Activated T-helper 2 cell treated with anti-CD3 and anti-CD28 coated beads, Interferon-gamma antibody, Interleukin-2, Interleukin-4, amounts not matched to agents 10 μg/mL and 5 μg/mL and 100 μg/mL, durations not matched to agents 14 hours and 24 hours and 36 hours (primary cell): ENCODE measurements around the gene R3HDM1. TPM values are rescaled to one million over a fixed set of nuclear protein-coding genes. Genes with fewer than 3 reads are reported as not detected.
"Not testable (repeated sequence)": the region's sequence is repeated elsewhere in the genome, so short reads cannot be mapped to it uniquely, and the experiment has no call there.

Source experiments
- DNase-seq: peaks from one replicate; pipeline ENCODE4 v3.0.0; 2021; ENCODE audit warnings: low spot score
- H3K27ac Mint-ChIP-seq: one replicate; pipeline ENCODE4 v1.8.0; 2021; ENCODE audit warnings: mixed read lengths
- H3K27me3 Mint-ChIP-seq: one replicate; pipeline ENCODE4 v1.8.0; 2021; ENCODE audit warnings: low read depth, mixed read lengths
- H3K36me3 Mint-ChIP-seq: one replicate; pipeline ENCODE4 v1.8.0; 2021; ENCODE audit warnings: low read depth, mixed read lengths
- H3K4me1 Mint-ChIP-seq: one replicate; pipeline ENCODE4 v1.8.0; 2021; ENCODE audit warnings: low read depth, mixed read lengths
- H3K4me3 Mint-ChIP-seq: one replicate; pipeline ENCODE4 v1.8.0; 2021; ENCODE audit warnings: low read depth, mild to moderate bottlenecking, moderate library complexity, mixed read lengths
- H3K9me3 Mint-ChIP-seq: one replicate; pipeline ENCODE4 v1.8.0; 2021; ENCODE audit warnings: mixed read lengths
- intact Hi-C: fragments of 100-400 bp; cut with micrococcal nuclease; formaldehyde crosslinking; loops from one replicate; pipeline ENCODE4 v1.15.1; 2023
- total RNA-seq: library from RNA; stranded (reverse); gene quantifications from 2 replicates; pipeline ENCODE4 v1.2.3, GENCODE V29; 2022

Gene R3HDM1
- total RNA-seq, 1 donor from 2014 or later, result 47.8 TPM

DNA sequence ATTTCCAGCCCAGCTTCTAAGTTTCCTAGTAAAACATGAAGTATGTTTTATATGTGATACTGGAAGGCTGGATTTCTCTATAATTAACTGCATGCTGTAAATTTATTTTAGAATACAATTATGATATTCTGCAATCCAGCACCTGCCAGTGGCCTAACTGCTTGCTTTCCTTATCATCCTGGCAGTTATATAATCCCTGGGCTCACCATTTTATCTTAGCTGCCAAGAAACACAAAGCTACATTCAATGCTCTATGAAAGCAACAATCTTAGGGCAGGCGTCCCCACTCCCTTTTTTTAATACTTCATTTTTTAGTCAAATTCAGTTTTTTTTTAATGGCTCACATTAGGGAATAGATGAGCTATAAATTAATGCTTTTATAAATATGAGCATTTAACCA, 172.0 kb downstream of the R3HDM1 start:
- Mint-ChIP-seq H3K4me3 (no peak overlapping the region), H3K27ac (no peak overlapping the region), H3K27me3 (no peaks in the 10 kb centered on the region), H3K9me3 (no peaks in the 10 kb centered on the region), H3K36me3 (no peaks in the 10 kb centered on the region), H3K4me1 (peaks cover 2% of the 10 kb centered on the region)
- intact Hi-C loops, result no loop called here
- no peak for DNase-seq

DNA sequence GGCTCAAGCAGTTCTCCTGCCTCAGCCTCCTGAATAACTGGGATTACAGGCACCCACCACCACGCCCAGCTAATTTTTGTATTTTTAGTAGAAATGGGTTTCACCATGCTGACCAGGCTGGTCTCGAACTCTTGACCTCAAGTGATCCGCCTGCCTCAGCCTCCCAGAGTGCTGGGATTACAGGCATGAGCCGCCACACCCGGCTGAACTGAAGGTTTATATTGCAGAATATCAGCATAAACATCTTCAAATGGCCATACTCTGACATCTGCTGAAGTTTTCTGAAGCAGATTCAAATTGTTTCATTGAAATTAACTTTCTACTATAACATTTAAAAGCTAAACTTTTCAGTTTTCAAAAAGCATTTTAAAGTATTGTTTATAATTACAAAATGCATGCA, 172.8 kb downstream of the R3HDM1 start:
- DNase-seq, H3K9me3 Mint-ChIP-seq, H3K4me1 Mint-ChIP-seq, H3K27me3 Mint-ChIP-seq, H3K36me3 Mint-ChIP-seq, H3K27ac Mint-ChIP-seq, intact Hi-C loops, H3K4me3 Mint-ChIP-seq: not testable (repeated sequence)

DNA sequence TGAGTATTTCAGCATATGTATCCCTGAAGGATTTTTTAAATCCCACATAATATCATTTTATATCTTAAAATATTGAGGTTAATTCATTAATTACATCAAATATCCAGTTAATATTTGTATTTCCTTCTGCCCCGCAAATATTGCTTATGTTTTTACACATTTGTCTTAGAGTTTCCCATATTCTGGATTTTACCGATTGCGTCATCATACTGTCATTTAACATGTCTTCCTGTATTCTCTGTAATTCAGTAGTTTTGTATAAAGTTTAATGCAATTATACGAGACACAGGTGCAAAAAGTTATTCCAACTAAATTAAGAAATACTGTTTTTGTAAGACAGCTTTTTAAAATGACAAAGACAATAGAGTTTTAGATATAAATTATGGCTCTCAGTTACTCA, 176.9 kb downstream of the R3HDM1 start:
- H3K27me3 Mint-ChIP-seq, result no peaks in the 10 kb centered on the region
- DNase-seq, result no peak
- H3K27ac Mint-ChIP-seq, result no peak overlapping the region
- peaks cover 3% of the 10 kb centered on the region for H3K4me1 Mint-ChIP-seq
- no peak overlapping the region for H3K4me3 Mint-ChIP-seq
- peaks cover 11% of the 10 kb centered on the region for H3K36me3 Mint-ChIP-seq
- intact Hi-C loops, result no loop called here
- no peaks in the 10 kb centered on the region for H3K9me3 Mint-ChIP-seq

DNA sequence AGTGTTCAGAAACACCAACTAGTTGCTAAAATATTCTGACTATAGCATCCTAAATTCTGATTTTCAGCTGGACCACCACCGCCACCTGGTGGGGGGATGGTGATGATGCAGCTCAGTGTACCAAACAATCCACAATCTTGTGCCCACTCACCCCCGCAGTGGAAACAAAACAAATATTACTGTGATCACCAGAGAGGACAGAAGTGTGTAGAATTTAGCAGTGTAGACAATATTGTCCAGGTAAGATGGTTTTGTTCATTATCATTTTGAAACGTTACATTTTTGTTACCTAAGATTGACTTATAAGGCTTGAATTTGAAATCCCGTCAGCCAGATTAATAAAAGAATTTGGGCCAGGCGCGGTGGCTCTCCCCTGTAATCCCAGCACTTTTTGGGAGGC, 178.7 kb downstream of the R3HDM1 start:
- H3K36me3 Mint-ChIP-seq, result peaks cover 11% of the 10 kb centered on the region
- intact Hi-C loops, result loop anchor here (1.0 to 10.0 kb wide), 3 partner anchors 175 to 706 kb away; partner anchors contain the start of genes R3HDM1 and ZRANB3
- peak; percentile 46 for DNase-seq
- H3K27ac Mint-ChIP-seq, result no peak overlapping the region
- H3K9me3 Mint-ChIP-seq, result no peaks in the 10 kb centered on the region
- no peaks in the 10 kb centered on the region for H3K27me3 Mint-ChIP-seq
- no peak overlapping the region for H3K4me3 Mint-ChIP-seq
- peaks cover 3% of the 10 kb centered on the region for H3K4me1 Mint-ChIP-seq

DNA sequence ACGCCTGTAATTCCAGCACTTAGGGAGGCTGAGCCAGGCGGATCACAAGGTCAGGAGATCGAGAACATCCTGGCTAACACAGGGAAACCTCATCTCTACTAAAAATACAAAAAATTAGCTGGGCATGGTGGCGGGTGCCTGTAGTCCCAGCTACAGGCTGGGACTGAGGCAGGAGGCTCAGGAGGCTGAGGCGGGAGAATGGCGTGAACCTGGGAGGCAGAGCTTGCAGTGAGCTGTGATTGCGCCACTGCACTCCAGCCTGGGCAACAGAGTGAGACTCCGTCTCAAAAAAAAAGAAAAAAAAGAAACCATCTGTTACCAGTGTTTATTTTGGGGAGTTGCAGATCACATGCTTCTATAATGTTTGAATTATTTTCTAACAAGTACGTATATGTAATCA, 183.8 kb downstream of the R3HDM1 start:
- not testable (repeated sequence) for DNase-seq, H3K4me3 Mint-ChIP-seq, H3K27me3 Mint-ChIP-seq, H3K27ac Mint-ChIP-seq, H3K9me3 Mint-ChIP-seq, H3K4me1 Mint-ChIP-seq
- peaks cover 16% of the 10 kb centered on the region for H3K36me3 Mint-ChIP-seq
- intact Hi-C loops, result loop anchor here (10.0 kb wide), 1 partner anchor 180 kb away; the partner anchor contains the start of genes R3HDM1 and ZRANB3

DNA sequence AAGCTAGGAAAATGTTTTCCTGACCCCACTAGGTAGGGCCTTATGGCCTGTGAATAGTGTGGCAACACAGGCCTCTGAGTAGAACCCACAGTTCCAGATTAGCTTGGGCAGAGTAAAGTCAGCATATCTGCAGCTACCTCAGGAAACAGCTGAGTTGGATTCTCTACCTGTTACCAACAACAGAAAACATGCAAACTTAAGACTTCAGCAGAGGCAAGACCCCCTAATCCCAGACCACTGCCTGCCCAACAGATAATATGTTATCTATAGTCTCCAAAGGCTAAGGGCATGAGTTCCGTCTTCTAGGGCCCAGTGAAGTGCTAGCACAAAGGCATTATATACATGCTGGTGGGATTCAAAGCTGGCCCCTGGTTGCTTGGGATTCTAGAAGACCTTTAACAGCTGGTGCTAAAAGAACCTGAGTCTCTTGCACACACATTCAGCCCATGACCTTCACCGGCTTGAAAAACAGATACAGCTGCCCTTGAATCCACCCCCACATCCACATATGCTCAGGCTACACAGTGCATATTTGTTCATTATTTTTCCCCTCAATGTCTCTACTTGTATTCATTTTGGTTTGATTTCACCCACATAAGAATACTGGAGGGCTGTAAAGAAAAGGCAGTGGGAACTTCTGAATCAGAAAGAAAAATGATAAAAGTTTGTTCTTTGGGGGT, 196.9 kb downstream of the R3HDM1 start:
- Mint-ChIP-seq H3K4me1 (peaks cover 2% of the 10 kb centered on the region), H3K27me3 (no peaks in the 10 kb centered on the region), H3K9me3 (no peaks in the 10 kb centered on the region), H3K36me3 (peaks cover 20% of the 10 kb centered on the region), H3K4me3 (no peak overlapping the region), H3K27ac (no peak overlapping the region)
- no peak for DNase-seq
- intact Hi-C loops, result no loop called here

DNA sequence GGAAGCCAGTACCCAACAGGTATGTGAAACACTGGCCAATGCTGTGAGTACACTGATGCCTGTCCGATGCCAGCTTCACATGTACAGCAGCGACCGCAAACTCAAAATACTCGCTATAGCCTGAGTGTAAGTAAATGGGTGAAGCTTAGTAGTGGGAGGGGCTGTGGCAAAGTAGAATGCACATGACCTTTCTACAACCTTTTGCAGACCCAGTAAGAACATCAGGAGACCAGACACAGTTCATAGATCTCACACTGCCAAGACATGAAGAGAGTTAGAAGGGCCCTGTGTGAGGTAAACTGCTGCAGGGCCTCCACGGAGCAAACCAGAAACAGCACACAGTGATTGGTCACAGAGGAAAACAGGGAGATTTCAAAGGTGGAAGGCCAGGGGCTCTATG, 201.3 kb downstream of the R3HDM1 start:
- no peak overlapping the region for H3K4me3 Mint-ChIP-seq
- no peaks in the 10 kb centered on the region for H3K27me3 Mint-ChIP-seq
- no peak overlapping the region for H3K27ac Mint-ChIP-seq
- H3K36me3 Mint-ChIP-seq, result no peaks in the 10 kb centered on the region
- intact Hi-C loops, result no loop called here
- H3K9me3 Mint-ChIP-seq, result no peaks in the 10 kb centered on the region
- DNase-seq, result no peak
- H3K4me1 Mint-ChIP-seq, result peaks cover 4% of the 10 kb centered on the region

DNA sequence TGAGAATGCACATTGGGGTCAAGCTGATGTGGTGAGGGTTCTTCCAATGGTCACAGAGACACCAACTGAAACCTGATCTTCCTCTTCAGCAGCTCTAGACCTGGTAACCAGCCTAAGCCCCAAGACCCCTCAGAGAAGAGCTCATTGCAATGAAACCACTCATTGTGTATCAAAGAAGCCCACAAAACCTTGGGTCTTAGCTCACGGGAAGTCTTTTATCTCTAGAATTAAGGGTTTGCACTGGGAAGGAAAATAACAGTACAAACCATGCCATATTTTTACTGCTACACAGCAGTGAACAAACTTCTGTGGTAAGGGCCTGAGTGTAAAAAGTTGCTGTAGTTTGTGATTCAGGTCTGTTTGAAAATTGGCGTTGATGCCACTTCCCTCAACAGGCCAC, 201.8 kb downstream of the R3HDM1 start:
- peaks cover 4% of the 10 kb centered on the region for H3K4me1 Mint-ChIP-seq
- no peak overlapping the region for H3K4me3 Mint-ChIP-seq
- no peaks in the 10 kb centered on the region for H3K27me3 Mint-ChIP-seq
- H3K27ac Mint-ChIP-seq, result no peak overlapping the region
- no peaks in the 10 kb centered on the region for H3K36me3 Mint-ChIP-seq
- intact Hi-C loops, result no loop called here
- no peaks in the 10 kb centered on the region for H3K9me3 Mint-ChIP-seq
- DNase-seq, result no peak

DNA sequence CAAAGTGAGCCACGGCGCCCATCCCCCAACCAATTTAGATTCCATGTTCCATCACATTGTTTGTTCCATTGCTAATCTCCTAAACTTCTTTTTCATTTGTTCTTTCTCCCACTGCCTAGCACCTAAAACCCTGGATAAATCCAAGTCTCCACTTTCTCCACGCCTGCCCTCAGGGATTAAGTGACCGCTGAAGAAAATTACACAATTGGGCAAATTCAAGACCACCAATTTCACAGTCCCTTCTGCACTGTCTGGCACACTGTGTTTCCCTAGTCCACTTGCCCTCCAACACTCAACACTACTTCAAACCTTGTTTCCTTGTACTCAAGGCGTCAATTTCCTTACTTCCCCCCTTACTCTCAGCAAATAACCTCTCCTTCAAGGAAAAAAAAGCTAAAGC, 205.3 kb downstream of the R3HDM1 start:
- Mint-ChIP-seq H3K36me3 (no peaks in the 10 kb centered on the region), H3K4me3 (no peak overlapping the region), H3K27me3 (no peaks in the 10 kb centered on the region), H3K27ac (no peak overlapping the region), H3K4me1 (peaks cover 5% of the 10 kb centered on the region), H3K9me3 (peaks cover 4% of the 10 kb centered on the region)
- DNase-seq, result no peak
- intact Hi-C loops, result no loop called here

DNA sequence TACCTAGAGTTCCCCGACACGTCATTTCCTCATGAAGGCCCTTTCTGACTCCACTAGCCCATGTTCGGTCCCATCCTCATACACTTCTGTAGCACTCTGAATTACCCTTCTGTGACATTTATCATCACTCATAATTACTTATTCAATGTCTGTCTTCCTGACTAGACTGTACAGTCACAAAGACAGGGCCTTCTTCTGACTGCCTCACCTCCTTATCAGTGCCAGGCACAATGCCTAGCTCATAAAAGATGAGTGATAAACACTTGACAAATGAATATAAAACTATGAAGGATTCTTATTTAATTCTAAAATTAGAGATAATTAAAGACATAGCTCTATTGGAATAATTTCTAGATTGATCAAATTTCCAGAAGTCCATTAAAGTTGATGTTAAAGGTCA, 208.9 kb downstream of the R3HDM1 start:
- H3K4me1 Mint-ChIP-seq, result peaks cover 22% of the 10 kb centered on the region
- DNase-seq, result no peak
- no peak overlapping the region for H3K4me3 Mint-ChIP-seq
- intact Hi-C loops, result loop anchor here (2.0 to 5.0 kb wide), 6 partner anchors 57 to 1623 kb away; partner anchors contain the start of genes CXCR4, MCM6 and RAB3GAP1
- peaks cover 4% of the 10 kb centered on the region for H3K9me3 Mint-ChIP-seq
- no peaks in the 10 kb centered on the region for H3K27me3 Mint-ChIP-seq
- peaks cover 21% of the 10 kb centered on the region for H3K36me3 Mint-ChIP-seq
- H3K27ac Mint-ChIP-seq, result no peak overlapping the region

DNA sequence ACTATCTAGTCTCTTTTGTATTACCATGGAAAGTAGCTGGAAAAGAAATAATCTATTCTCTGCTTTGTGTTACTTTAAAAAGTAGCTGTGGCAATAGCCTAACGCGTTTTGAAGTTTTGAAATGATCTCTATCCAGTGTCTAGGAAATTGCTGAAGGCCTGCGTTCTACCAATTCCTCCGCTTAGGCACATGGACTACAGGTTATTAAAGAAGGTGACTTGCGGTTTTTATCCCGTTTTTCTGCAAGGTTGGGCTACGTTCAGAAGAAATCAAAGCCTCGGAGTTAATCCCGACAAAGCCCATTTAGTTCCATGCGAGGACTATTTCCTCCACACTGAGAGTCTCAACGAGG, 209.7 kb downstream of the R3HDM1 start:
- peaks cover 28% of the 10 kb centered on the region for H3K4me1 Mint-ChIP-seq
- DNase-seq, result no peak
- intact Hi-C loops, result loop anchor here (1.0 to 5.0 kb wide), 8 partner anchors 56 to 1624 kb away; partner anchors contain the start of genes CCNT2, CXCR4, MCM6 and RAB3GAP1
- H3K9me3 Mint-ChIP-seq, result peaks cover 4% of the 10 kb centered on the region
- H3K27me3 Mint-ChIP-seq, result no peaks in the 10 kb centered on the region
- no peak overlapping the region for H3K27ac Mint-ChIP-seq
- H3K4me3 Mint-ChIP-seq, result peak overlapping the region; percentile 98
- H3K36me3 Mint-ChIP-seq, result peaks cover 28% of the 10 kb centered on the region

DNA sequence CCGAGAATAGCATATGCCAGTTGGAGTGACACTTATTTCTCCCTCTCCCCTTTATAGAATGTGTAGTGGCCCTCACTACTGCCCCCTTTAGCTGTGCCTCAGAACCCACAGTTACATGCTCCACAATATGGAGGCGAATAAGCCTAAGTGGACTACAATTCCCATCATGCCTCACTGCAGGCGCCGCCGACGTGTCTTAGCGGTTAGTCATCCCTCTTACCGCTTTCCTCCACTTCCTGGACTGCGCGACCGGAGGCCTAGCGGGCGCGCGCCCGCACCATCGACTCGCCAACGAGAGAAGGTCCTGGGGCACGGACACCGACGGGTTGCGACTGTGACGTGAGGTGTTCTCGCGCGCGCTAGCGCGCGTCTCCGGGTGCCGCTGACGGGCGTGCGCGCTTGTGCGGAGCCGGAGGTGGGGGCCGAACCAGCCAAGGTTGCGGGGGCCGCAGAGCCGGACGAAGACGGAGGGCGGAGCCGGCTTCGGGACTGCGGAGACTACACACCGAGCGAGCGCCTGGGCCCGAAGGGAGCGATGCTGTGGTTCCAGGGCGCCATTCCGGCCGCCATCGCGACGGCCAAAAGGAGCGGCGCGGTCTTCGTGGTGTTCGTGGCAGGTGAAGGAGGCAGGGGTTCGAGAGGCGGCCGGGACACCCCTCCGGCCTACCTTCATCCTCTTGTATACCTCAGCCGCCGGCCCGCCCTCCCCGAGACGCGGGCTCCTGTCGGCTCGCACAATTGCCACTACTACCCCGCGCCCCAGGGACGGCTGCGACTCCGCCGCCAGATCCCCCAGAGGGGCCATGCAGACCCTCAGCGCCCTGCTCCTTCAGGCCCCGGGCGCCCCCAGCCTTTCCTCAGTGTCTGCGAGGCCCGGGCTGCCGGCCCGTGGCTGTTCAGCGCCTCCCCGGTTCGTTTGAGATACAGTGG, 210.4 kb downstream of the R3HDM1 start, which contains the start of gene UBXN4:
Gene UBXN4, plus strand, starts transcription at position 461 of the 930 bp plus-strand sequence. Its CDS starts 75 bp downstream, at position 536.
- Mint-ChIP-seq H3K36me3 (peaks cover 34% of the 10 kb centered on the region), H3K27me3 (no peaks in the 10 kb centered on the region), H3K4me3 (peak within 1 kb of the TSS; percentile 98), H3K9me3 (peaks cover 4% of the 10 kb centered on the region), H3K27ac (peak within 1 kb of the TSS; percentile 100), H3K4me1 (peaks cover 34% of the 10 kb centered on the region)
- DNase-seq, result peak; percentile 90
- intact Hi-C loops, result loop anchor here (1.0 to 5.0 kb wide), 9 partner anchors 56 to 1624 kb away; partner anchors contain the start of genes CCNT2, CXCR4, MCM6 and RAB3GAP1
